ENCODE data around the gene ENHO. TPM values are rescaled to one million over a fixed set of nuclear protein-coding genes. Genes with fewer than 3 reads are reported as not detected.

ENHO gene
- total and polyA plus RNA-seq, 2 of the 8 experiments (the other 6 are each of a cell fraction or from before 2014, with no cell fraction given), result 12.2 to 49.4 TPM

- no peak overlapping the region for H2AFZ ChIP-seq (ENCODE audit: low read length)
- ChIA-PET CTCF (ENCODE audit: partially characterized antibody) (interaction anchor here (0.6 to 11.9 kb wide), 38 partner anchors 8 to 339 kb away, joined by 3 to 241 read pairs (median 6); partner anchors contain the start of genes CNTFR, DCTN3 and SIGMAR1), POLR2A (ENCODE audit: partially characterized antibody) (interaction anchor here (1.0 to 1.6 kb wide), 4 partner anchors 15 to 30 kb away, joined by 3 to 6 read pairs (median 4); no protein-coding TSS in a partner anchor)
- no peak overlapping the region for H2BK120ac ChIP-seq (replicated peaks; ENCODE audit: low read depth, low read length)
- H3K9ac ChIP-seq (replicated peaks in 1 of 4; ENCODE audit: extremely low read depth in 1 of 4, low read depth in 3 of 4, low read length in 3 of 4), result no peak overlapping the region
- no peak overlapping the region for H2BK12ac ChIP-seq (ENCODE audit: low read depth, low read length)
- no peak overlapping the region for H3K18ac ChIP-seq (ENCODE audit: extremely low read depth, low read length)
- DNase-seq (ENCODE audit: low read depth in 1 of 2, low spot score in 2 of 2), result peak in 1 of 2 experiments; percentile 87
- H3K36me3 ChIP-seq (ENCODE audit: control insufficient read depth in 2 of 4, insufficient read depth in 4 of 4, low read length in 3 of 4), result no peaks in the 10 kb centered on the region
- H3K23me2 ChIP-seq (ENCODE audit: low read depth, low read length), result no peaks in the 10 kb centered on the region
- peaks cover 0 to 3% (median 1%) of the 10 kb centered on the region in 4 experiments; a peak in 3 of 7 replicates for H3K27me3 ChIP-seq (replicated peaks in 1 of 4; ENCODE audit: control insufficient read depth in 3 of 4, extremely low read depth in 1 of 4, insufficient read depth in 3 of 4, low read length in 3 of 4)
- FAIRE-seq, result peak; percentile 81
- no peak overlapping the region for H2BK5ac ChIP-seq (ENCODE audit: low read depth, low read length)
- H4K5ac ChIP-seq (ENCODE audit: insufficient read length, low read depth, low read length), result no peak overlapping the region
- H3K4me2 ChIP-seq (ENCODE audit: insufficient read depth in 1 of 2, low read depth in 2 of 2, low read length in 2 of 2), result no peak overlapping the region
- WGBS, 2 experiments (ENCODE audit: extremely low coverage in 1 of 2, insufficient coverage in 1 of 2, insufficient read length in 1 of 2, insufficient replicate concordance in 2 of 2, low coverage in 1 of 2, low lambda C conversion rate in 2 of 2, missing lambda C conversion rate in 1 of 2), result 64% methylated on average over 7 of the region's 7 CpGs; no CpG with 5 or more reads in 1 of the 2 experiments
- H3K4me3 ChIP-seq (ENCODE audit: extremely low read depth in 1 of 4, insufficient read depth in 2 of 4, low read depth in 3 of 4, low read length in 4 of 4), result no peak overlapping the region
- no peak overlapping the region for H3K4ac ChIP-seq (replicated peaks; ENCODE audit: insufficient read length, low read depth, low read length)
- no peak overlapping the region for H4K91ac ChIP-seq (replicated peaks; ENCODE audit: insufficient read length, low read length)
- no peak overlapping the region for H2BK20ac ChIP-seq (ENCODE audit: low read length)
- H3K9me3 ChIP-seq (ENCODE audit: insufficient read depth in 2 of 2, low read depth in 1 of 2, low read length in 1 of 2), result 0 out of 4 replicates have a peak, but pooled peaks cover 0 to 3% of the 10 kb centered on the region in 2 experiments
- H2BK15ac ChIP-seq (ENCODE audit: low read length), result no peak overlapping the region
- no peak overlapping the region for H3K23ac ChIP-seq (ENCODE audit: insufficient read length)
- no peaks in the 10 kb centered on the region for H3K79me1 ChIP-seq (ENCODE audit: low read depth, low read length)
- H3K4me1 ChIP-seq (replicated peaks in 1 of 4; ENCODE audit: control insufficient read depth in 3 of 4, insufficient read depth in 4 of 4, low read length in 3 of 4), result peaks cover 5 to 28% (median 18%) of the 10 kb centered on the region in 4 experiments
- no peak overlapping the region for H2AK5ac ChIP-seq (ENCODE audit: low read depth, low read length)
- TF ChIP-seq RAD21 (IDR thresholded peaks at IDR 0.05 in 1 of 2, conservative IDR thresholded peaks at IDR 0.05 in 1 of 2; ENCODE audit: low read depth in 2 of 2, low read length in 2 of 2), result peak; percentile 73 to 79
- TF ChIP-seq, protein P1, sequence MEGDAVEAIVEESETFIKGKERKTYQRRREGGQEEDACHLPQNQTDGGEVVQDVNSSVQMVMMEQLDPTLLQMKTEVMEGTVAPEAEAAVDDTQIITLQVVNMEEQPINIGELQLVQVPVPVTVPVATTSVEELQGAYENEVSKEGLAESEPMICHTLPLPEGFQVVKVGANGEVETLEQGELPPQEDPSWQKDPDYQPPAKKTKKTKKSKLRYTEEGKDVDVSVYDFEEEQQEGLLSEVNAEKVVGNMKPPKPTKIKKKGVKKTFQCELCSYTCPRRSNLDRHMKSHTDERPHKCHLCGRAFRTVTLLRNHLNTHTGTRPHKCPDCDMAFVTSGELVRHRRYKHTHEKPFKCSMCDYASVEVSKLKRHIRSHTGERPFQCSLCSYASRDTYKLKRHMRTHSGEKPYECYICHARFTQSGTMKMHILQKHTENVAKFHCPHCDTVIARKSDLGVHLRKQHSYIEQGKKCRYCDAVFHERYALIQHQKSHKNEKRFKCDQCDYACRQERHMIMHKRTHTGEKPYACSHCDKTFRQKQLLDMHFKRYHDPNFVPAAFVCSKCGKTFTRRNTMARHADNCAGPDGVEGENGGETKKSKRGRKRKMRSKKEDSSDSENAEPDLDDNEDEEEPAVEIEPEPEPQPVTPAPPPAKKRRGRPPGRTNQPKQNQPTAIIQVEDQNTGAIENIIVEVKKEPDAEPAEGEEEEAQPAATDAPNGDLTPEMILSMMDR (IDR thresholded peaks at IDR 0.05; ENCODE audit: control extremely low read depth in 1 of 3, insufficient read depth in 1 of 3, low read depth in 1 of 3, low read length in 3 of 3), result peak in 2 of 3 experiments; percentile 70 to 89; a peak in 3 of 4 replicates
- TF ChIP-seq JUN (IDR thresholded peaks at IDR 0.05; ENCODE audit: low read depth, low read length), result no peak
- no peak overlapping the region for H4K8ac ChIP-seq (ENCODE audit: extremely low read depth, insufficient read depth, low read length)
- H4K20me1 ChIP-seq (replicated peaks in 1 of 2; ENCODE audit: control insufficient read depth in 1 of 2, insufficient read depth in 2 of 2, low read length in 2 of 2), result no peaks in the 10 kb centered on the region
- H3K56ac ChIP-seq (replicated peaks; ENCODE audit: insufficient read length, low read depth, low read length), result no peak overlapping the region
- H3K27ac ChIP-seq (ENCODE audit: low read depth, low read length), result no peak overlapping the region
- H3K79me2 ChIP-seq (ENCODE audit: control insufficient read depth in 1 of 2, insufficient read depth in 2 of 2, low read length in 2 of 2), result no peaks in the 10 kb centered on the region
- H3K14ac ChIP-seq (ENCODE audit: insufficient read length), result no peak overlapping the region
Observed at GRCh38 chr9:34562135-34562745, 39.5 kb upstream of the ENHO start.
